Activated CD4-positive, CD25-positive, alpha-beta regulatory T cell (primary cell): ENCODE data around the gene RPRML.

Experiments
- DNase-seq, 4 experiments: peaks; one replicate each; lab custom pipeline; 2025; lab: John Stamatoyannopoulos, UW

The RPRML gene

DNA sequence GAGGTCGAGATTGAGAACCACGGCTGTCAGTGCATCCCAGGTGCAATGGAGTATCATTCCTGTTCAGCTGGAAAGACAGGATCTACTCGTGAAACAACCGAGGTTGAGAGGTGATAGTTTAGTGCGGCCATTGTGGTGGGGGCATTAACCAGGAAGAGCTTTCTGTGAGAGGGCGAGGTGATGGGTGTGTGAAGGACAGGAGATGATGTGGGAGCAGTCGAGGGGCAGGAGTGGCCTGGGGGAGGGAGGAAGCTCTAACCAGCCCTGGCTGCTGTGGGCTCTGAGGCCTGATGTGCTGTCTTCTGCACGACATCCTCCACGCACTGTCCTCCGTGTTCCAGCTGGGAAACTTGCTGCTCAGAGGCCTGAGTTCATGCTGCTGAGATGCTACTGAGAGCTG is 34.1 kb downstream of the RPRML start:
- DNase-seq: no peak

DNA sequence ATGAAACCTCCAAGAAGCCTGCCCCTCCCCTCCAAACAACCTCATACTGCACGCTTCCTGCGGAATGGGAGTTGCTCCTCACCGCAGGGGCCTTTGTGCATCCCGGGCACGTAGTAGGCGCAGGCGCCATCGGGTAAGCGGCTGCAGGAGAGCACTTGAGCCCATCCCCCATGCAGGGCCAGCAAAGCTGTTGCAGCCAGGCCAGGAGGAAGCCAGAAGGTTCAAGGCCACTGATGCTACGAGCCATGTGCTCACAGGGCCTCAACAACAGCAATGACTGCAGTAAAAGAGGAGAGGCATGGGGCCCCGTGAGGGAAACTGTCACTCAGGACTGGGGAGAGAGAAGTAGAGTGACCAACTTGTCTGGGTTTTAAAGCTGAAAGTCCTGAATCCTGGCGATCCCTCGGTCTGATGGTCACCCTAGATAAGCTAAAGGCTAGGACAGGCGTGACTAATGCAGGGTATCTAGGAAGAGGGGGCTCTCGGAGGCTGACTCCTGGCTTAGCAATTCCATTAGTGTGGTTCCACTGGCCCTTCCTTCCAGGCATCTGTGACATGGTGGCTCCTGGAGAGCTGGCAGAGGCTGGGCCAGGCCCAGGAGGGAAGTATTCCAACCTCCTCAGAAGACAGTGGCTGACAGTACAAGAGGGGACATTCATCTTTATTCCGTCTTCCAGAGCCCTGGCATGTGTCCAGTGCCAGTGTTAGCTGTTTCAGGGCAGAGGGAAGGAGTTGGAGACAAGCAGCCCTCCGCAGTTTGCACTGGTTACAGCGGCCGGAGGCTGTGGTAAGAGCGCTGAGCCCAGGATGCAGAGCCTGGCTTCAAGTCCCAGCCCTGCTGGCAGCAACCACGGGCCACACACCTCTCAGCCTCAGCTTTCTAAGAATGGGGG is 35.3 kb downstream of the RPRML start:
- no peak for DNase-seq

DNA sequence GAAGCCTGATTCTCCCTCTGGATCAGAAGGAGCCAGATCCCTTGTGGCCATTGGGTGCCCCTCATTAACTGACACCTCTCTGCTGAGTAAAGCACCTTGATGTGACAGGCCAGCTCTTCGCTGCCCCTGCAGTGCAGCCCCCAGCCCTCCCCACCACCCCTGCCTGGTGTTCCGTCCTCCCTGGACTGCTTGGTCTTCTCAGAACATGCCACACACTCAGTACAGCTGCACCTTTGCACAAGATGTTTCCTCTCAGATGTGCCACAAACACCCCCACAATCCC is 35.9 kb downstream of the RPRML start:
- no peak for DNase-seq

DNA sequence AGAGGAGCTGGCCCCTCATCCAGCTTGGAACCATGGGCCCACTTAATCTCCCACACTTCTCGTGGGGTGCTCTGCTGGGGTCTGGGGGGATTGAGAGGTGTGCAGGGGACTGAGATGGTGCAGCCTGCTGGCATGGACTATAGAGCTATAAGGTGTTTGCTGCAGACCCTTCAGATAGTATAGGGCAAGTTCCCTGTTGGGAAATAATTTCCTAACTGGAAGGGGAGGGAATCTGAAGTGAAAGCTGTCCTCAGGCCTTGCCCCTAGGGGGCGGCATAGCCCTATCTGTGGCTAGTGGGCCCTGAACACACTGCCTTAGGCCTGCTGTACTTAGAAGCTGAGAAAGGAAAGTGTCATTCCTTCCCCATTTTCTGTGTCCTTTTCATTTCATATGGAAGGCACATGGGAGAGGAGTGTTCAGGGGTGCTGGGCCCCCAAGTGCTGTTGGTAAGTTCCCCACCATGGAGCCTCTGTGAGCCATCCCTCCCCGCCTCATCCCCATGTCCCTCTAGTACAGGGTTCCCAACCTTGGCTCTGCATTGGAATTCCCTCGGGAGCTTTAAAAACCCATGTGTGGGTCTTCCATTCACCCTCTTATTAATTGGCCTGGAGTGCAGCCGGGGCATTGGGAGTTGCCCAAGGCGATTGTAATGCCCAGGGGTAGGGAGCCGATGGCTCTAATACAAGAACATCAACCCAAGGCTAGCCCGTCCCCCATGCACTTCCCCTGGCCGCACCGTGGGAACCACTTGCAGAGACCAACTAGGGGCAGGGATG is 36.4 kb downstream of the RPRML start:
- peak in 3 of 4 experiments; percentile 9 to 12 (median 12) for DNase-seq

DNA sequence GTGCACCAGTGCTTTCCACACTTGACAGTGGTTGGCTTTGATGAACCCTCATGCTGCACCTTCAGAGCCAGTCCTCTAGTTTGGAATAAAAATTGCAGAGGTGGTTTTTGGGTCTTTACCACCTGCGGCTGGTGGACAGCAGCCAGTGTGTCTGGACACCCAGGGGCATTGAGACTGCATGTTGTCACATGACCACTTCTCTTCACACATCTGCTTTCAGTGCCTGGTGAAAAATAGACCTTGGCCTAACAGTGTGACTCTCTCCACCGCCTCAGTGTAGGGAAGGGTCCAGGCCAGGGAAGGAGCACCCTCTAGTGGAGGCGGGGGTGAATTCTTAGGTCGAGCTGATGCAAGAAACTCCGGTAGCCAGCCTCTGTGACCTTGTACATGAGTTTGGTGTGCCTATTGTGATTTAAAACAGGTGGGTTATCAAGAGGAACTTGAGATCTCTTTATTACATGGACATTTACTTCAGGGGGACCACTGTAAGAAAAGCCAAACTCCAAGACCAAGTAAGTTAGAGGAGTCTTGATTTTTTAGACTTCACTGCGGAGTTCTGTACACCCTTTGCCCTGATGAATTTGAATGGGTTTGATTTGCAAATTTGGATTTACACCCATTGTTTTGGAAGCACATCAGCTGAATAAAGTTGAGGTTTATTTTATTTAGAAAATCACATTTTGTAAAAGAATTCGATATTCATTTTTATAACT is 38.2 kb downstream of the RPRML start:
- peak; percentile 26 to 46 (median 42) for DNase-seq

DNA sequence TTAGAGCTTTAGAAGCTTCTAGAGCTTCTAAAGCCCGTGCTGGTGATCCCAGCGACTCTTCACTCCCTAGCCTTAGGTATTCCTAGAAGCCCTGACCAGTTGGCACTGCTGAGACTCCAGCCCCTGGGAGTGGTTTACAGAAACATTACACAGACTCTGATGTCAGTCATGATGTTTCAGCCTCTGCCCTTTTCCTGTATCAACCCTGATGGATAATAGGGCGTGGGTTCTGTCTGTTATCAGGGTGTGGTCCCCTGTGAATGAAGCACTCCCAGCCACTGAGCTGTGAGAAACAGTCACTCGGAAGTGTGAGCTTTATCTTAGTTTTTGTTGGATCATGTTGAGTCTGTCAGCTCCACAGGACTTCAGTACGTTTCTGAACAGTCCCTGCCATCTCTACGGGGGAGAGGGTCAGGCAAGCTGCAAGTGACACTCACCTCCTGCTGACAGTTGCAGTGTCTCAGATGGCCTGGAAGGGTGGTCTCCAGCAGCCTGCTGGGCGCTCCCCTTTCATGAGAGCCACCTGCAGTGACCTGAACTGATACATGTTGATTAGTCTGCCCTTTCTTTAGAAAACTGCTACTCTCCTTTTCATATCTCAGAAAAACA is 43.3 kb downstream of the RPRML start:
- no peak for DNase-seq

DNA sequence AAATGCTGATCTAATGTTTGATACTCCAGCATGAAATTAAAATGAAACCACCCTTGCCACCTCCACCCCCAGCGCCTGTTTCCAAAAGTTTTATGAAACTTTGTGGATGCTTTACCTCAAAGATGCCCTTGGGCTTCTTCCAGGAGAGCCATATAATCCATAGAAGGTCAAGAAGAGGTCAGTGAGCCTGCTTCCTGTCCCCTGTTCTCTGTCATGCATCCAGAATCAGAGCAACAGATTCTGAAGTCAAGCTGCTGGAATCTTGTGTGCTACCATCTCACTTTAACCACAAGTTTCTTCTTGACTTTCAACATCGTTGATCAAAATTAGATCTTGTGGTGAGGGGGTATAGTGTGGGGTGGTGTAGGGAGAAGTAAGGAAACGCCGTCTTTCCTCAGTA is 47.5 kb downstream of the RPRML start:
- no peak for DNase-seq

DNA sequence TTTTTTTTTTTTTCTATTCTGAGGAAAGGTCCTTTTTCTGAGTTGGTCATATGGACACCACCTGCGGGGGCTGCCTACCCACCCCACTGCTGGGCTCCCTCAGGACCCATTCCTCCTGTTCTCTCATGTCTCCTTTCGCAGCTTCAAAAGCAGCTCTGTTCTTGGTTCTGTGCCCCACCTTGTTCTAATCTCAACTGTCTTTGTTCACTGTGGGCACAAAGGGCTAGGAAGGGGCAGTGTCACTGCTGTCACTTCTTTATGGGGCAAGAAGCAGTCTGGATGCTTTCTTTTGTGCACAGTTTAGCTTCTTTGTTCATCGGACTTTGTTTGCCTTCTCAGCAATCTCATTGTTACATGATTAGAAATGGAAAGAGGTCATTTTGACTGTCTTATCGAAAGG is 49.0 kb downstream of the RPRML start:
- no peak for DNase-seq

DNA sequence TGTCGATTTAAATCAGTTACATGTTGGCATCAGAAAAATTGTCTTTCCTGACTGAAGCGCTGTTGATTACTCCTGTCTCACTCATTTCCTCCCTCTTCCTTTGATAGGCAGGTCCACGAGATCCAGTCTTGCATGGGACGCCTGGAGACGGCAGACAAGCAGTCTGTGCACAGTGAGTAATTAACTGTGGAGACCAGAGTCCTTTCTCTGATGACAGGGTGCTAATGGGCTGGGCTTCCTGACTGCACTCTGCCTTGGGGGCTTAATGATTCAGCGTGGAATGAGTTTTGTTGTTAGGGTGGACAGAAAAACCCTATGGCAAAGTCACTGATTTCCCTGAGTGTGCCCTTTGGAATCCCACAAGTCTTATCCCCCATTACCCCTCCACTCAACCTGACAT is 49.6 kb downstream of the RPRML start:
- DNase-seq: no peak

DNA sequence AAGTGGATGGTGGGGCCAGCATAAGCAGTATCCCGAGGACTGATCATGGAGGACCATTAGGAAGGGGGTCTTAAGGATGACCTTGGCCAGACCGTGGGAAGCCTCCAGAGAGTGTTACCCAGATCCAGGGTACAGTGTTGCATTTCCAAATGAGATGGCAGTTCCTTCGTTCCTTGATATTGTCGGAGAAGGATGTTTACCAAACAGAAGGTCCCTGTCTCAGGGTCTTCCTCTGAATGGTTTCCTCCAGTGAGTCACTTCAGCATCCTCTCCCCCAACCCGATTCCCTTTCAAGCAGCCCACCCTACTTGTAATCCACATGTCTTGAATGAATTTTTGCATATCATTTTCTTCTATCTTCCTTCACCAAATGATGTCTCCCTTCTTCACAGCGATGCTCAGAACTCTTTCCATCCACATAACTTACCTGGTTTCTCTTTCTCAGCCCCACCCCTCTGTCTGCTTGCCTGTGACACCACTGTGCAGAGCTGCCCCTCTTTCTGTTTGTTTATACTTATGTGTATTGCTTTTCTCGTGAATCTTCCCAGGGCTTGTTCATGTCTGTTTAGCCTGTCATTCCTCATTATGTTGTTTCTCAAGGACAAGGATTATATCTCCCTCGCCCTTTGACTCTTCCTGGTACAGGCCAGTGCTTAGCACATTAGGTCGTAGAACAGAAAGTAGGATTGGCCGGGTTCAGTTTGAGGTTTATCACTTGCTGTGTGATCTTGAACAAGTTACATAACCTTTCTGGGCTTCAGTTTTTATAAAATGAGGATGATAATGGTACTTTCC is 50.4 kb downstream of the RPRML start:
- no peak for DNase-seq
